Thyroid gland (tissue), 4 donors: ENCODE results near the gene SLC10A4.

Experiments
- POLR2A ChIP-seq, 2 donors: fragments of 450-650 bp; IDR thresholded peaks; one replicate each; pipeline ENCODE4 v1.6.1; 2017; ENCODE audit warnings: antibody characterized with exemption in 2 of 2, mild to moderate bottlenecking in 2 of 2, moderate library complexity in 1 of 2
- TF ChIP-seq, protein P1 (sequence below), 6 experiments: fragments of 200-600 bp in 3 of 6; fragments of 450-650 bp in 3 of 6; sonication (generic) in 3 of 6; IDR thresholded peaks; one replicate each; pipeline ENCODE4 v1.5.1; 2016 to 2019; ENCODE audit warnings: antibody characterized with exemption in 6 of 6, mild to moderate bottlenecking in 2 of 6, inconsistent platforms in 1 of 6, moderate library complexity in 1 of 6

DNA sequence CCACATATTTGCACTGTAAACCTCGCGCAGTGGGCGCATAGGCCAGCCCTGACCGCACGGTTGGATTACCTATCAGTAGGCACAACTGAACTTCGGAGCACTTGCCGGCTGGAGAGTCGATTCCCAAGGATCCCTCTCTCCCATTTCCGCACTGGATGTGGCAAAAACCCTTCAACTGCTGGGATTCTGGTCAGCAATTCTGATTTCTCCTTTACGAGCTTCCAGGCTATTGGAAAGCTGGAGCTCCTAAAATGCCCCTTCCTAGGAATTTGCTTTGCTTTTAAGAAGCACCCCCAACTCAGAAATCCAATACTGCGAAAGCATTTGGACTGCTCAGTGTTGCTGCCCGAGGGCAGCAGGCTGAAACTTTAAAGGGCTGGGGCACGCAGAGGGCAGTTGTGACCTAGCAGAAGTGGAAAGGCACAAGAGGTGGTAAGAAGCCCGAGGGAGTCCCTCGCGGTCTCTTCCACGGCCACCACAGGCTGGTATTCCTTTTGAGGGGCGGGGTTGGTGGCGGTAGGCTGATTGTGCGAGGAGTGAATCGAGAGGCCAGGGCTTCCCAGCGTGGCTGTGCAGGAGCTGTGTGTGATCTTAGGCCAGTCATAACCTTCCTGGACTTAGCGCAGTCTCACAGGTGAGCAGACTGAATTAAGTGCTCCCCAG, 8.5 kb downstream of the SLC10A4 start:
- TF ChIP-seq, protein P1, sequence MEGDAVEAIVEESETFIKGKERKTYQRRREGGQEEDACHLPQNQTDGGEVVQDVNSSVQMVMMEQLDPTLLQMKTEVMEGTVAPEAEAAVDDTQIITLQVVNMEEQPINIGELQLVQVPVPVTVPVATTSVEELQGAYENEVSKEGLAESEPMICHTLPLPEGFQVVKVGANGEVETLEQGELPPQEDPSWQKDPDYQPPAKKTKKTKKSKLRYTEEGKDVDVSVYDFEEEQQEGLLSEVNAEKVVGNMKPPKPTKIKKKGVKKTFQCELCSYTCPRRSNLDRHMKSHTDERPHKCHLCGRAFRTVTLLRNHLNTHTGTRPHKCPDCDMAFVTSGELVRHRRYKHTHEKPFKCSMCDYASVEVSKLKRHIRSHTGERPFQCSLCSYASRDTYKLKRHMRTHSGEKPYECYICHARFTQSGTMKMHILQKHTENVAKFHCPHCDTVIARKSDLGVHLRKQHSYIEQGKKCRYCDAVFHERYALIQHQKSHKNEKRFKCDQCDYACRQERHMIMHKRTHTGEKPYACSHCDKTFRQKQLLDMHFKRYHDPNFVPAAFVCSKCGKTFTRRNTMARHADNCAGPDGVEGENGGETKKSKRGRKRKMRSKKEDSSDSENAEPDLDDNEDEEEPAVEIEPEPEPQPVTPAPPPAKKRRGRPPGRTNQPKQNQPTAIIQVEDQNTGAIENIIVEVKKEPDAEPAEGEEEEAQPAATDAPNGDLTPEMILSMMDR (IDR thresholded peaks at IDR 0.05) = no peak
- no peak for TF ChIP-seq POLR2A (IDR thresholded peaks at IDR 0.05)
